ENCODE data around the gene HIPK1.

GRCh38 chr1:113912594-113913311, 16.4 kb upstream of the HIPK1 start:
- no peak for TF ChIP-seq GATA2 (IDR thresholded peaks at IDR 0.05; ENCODE audit: low read depth, low read length)
- no peak for TF ChIP-seq GATA3 (IDR thresholded peaks at IDR 0.05; ENCODE audit: low read depth, low read length)

All from SH-SY5Y (cell line).